IMR-90 (cell line): ENCODE data around the gene ATXN3L. TPM values are rescaled to one million over a fixed set of nuclear protein-coding genes. Genes with fewer than 3 reads are reported as not detected.

Experiments used
- ATAC-seq: fragments of 200-7000 bp; cut with Tn5 transposase; 2 replicates; pipeline ENCODE4 v1.9.1; 2020; ENCODE audit warnings: low read depth, mild to moderate bottlenecking, moderate library complexity
- BruUV-seq: library from RNA; stranded (reverse); fragments of 400-500 nt; replicated peaks from 2 replicates; lab custom pipeline; 2021; lab: Mats Ljungman, UMichigan
- CTCF ChIA-PET: fragments of 300-600 bp; formaldehyde crosslinking; extraction: SDS; loops from one replicate; lab custom pipeline; 2021; ENCODE audit warnings: antibody characterized with exemption; lab: Yijun Ruan, JAX
- POLR2A ChIA-PET: fragments of 300-600 bp; sonication (Branson Sonifier 250); formaldehyde crosslinking; loops from one replicate; lab custom pipeline; 2022; ENCODE audit warnings: antibody characterized with exemption; ENCODE audit not compliant: unreplicated experiment; lab: Charles Lee
- DNase-seq: peaks from one replicate; pipeline ENCODE4 v3.0.0; 2013
- H2AFZ ChIP-seq: replicated peaks from 2 replicates; pipeline ENCODE3; 2013; ENCODE audit warnings: low read length, mild to moderate bottlenecking; ENCODE audit not compliant: poor library complexity
- H2AK5ac ChIP-seq: 2 replicates; pipeline ENCODE4 v1.6.1; 2013; ENCODE audit warnings: low read depth, low read length, inconsistent platforms
- H2AK9ac ChIP-seq: replicated peaks from 2 replicates; pipeline ENCODE3; 2013; ENCODE audit warnings: mild to moderate bottlenecking, low read depth, low read length, moderate library complexity; ENCODE audit not compliant: poor library complexity
- H2BK120ac ChIP-seq: 2 replicates; pipeline ENCODE4 v1.6.1; 2013; ENCODE audit warnings: low read depth, low read length, inconsistent platforms
- H2BK15ac ChIP-seq: 3 replicates; pipeline ENCODE4 v1.6.1; 2013; ENCODE audit warnings: low read depth, low read length, inconsistent platforms
- H2BK20ac ChIP-seq: 2 replicates; pipeline ENCODE4 v1.6.1; 2013; ENCODE audit warnings: low read depth, mild to moderate bottlenecking, inconsistent platforms, low read length, moderate library complexity
- H2BK5ac ChIP-seq: 2 replicates; pipeline ENCODE4 v1.6.1; 2013; ENCODE audit warnings: mild to moderate bottlenecking, low read depth, low read length, inconsistent platforms; ENCODE audit not compliant: poor library complexity, severe bottlenecking
- H3K14ac ChIP-seq: replicated peaks from 2 replicates; pipeline ENCODE4 v1.6.1; 2013; ENCODE audit warnings: low read depth, low read length, inconsistent platforms
- H3K18ac ChIP-seq: 2 replicates; pipeline ENCODE4 v1.6.1; 2013; ENCODE audit warnings: low read depth, low read length, control low read depth
- H3K23ac ChIP-seq: 2 replicates; pipeline ENCODE4 v1.6.1; 2013; ENCODE audit warnings: low read depth, low read length, inconsistent platforms
- H3K27ac ChIP-seq: 2 replicates; pipeline ENCODE4 v1.5.1; 2013; ENCODE audit warnings: mild to moderate bottlenecking, control low read depth, low read length; ENCODE audit not compliant: insufficient read depth
- H3K27me3 ChIP-seq: 2 replicates; pipeline ENCODE4 v1.6.1; 2013; ENCODE audit warnings: low read length; ENCODE audit not compliant: control insufficient read depth, insufficient read depth
- H3K36me3 ChIP-seq: 2 replicates; pipeline ENCODE4 v1.6.1; 2013; ENCODE audit warnings: low read length, mixed read lengths; ENCODE audit not compliant: control insufficient read depth, insufficient read depth
- H3K4ac ChIP-seq: 2 replicates; pipeline ENCODE4 v1.6.1; 2013; ENCODE audit warnings: low read depth, low read length, inconsistent platforms
- H3K4me1 ChIP-seq: 2 replicates; pipeline ENCODE4 v1.6.1; 2013; ENCODE audit warnings: low read length, mixed read lengths; ENCODE audit not compliant: control insufficient read depth, insufficient read depth
- H3K4me2 ChIP-seq: 2 replicates; pipeline ENCODE4 v1.6.1; 2013; ENCODE audit warnings: low read depth, mild to moderate bottlenecking, control low read depth, low read length, moderate library complexity
- H3K4me3 ChIP-seq: 2 replicates; pipeline ENCODE4 v1.5.1; 2013; ENCODE audit warnings: low read depth, mild to moderate bottlenecking, control low read depth, low read length, moderate library complexity; ENCODE audit not compliant: insufficient read depth
- H3K56ac ChIP-seq: 2 replicates; pipeline ENCODE4 v1.6.1; 2013; ENCODE audit warnings: low read length, inconsistent platforms; ENCODE audit not compliant: insufficient read depth; ENCODE audit errors: extremely low read depth
- H3K79me1 ChIP-seq, 2 experiments: 2 replicates each; pipeline ENCODE4 v1.6.1; 2013; ENCODE audit warnings: low read length in 2 of 2, inconsistent platforms in 1 of 2, low read depth in 1 of 2
- H3K9ac ChIP-seq: 2 replicates; pipeline ENCODE4 v1.6.1; 2013; ENCODE audit warnings: low read depth, low read length, control low read depth
- H3K9me1 ChIP-seq: 2 replicates; pipeline ENCODE4 v1.6.1; 2013; ENCODE audit warnings: low read length, inconsistent platforms; ENCODE audit not compliant: insufficient read depth
- H3K9me3 ChIP-seq: 2 replicates; pipeline ENCODE4 v1.6.1; 2013; ENCODE audit warnings: low read length; ENCODE audit not compliant: control insufficient read depth, insufficient read depth
- H4K20me1 ChIP-seq: 2 replicates; pipeline ENCODE4 v1.6.1; 2013; ENCODE audit warnings: low read length, inconsistent platforms; ENCODE audit not compliant: insufficient read depth
- H4K5ac ChIP-seq: 2 replicates; pipeline ENCODE4 v1.6.1; 2013; ENCODE audit warnings: mild to moderate bottlenecking, low read depth, low read length, control low read depth
- H4K8ac ChIP-seq, 2 experiments: 2 replicates each; pipeline ENCODE4 v1.6.1; 2013; ENCODE audit warnings: low read depth in 2 of 2, low read length in 2 of 2, control low read depth in 1 of 2, inconsistent platforms in 1 of 2
- H4K91ac ChIP-seq: 2 replicates; pipeline ENCODE4 v1.6.1; 2013; ENCODE audit warnings: low read depth, low read length, inconsistent platforms; ENCODE audit not compliant: insufficient read depth
- BHLHE40 ChIP-seq: fragments of 150-350 bp; IDR thresholded peaks from 2 replicates; pipeline ENCODE4 v1.6.1; 2016; ENCODE audit warnings: mild to moderate bottlenecking, low read depth, low read length
- CEBPB ChIP-seq: IDR thresholded peaks from 2 replicates; pipeline ENCODE4 v1.6.1; 2012; ENCODE audit warnings: low read depth, low read length, improper control_type of control experiment
- CHD1 ChIP-seq: IDR thresholded peaks from 2 replicates; pipeline ENCODE4 v1.6.1; 2012; ENCODE audit warnings: low read depth, low read length, improper control_type of control experiment
- ELK1 ChIP-seq: fragments of 150-350 bp; IDR thresholded peaks from 2 replicates; pipeline ENCODE4 v1.6.1; 2016; ENCODE audit warnings: low read depth, mild to moderate bottlenecking, low read length, moderate library complexity, borderline replicate concordance
- FOS ChIP-seq: fragments of 150-350 bp; IDR thresholded peaks from 2 replicates; pipeline ENCODE4 v1.6.1; 2016; ENCODE audit warnings: low read depth, low read length
- MAFK ChIP-seq: IDR thresholded peaks from 2 replicates; pipeline ENCODE4 v1.6.1; 2012; ENCODE audit warnings: low read depth, low read length, improper control_type of control experiment
- MAZ ChIP-seq: IDR thresholded peaks from 2 replicates; pipeline ENCODE4 v1.6.1; 2012; ENCODE audit warnings: low read depth, mild to moderate bottlenecking, low read length, improper control_type of control experiment, moderate library complexity, borderline replicate concordance
- MXI1 ChIP-seq: IDR thresholded peaks from 2 replicates; pipeline ENCODE4 v1.6.1; 2012; ENCODE audit warnings: low read depth, mild to moderate bottlenecking, low read length, moderate library complexity, borderline replicate concordance
- NFE2L2 ChIP-seq: fragments of 150-350 bp; IDR thresholded peaks from 2 replicates; pipeline ENCODE4 v1.6.1; 2016; ENCODE audit warnings: low read depth, mild to moderate bottlenecking, low read length
- POLR2A ChIP-seq: IDR thresholded peaks from 2 replicates; pipeline ENCODE4 v1.6.1; 2012; ENCODE audit warnings: mild to moderate bottlenecking, low read depth, low read length
- RAD21 ChIP-seq: IDR thresholded peaks from 2 replicates; pipeline ENCODE4 v1.6.1; 2012; ENCODE audit warnings: low read length, improper control_type of control experiment
- RCOR1 ChIP-seq: IDR thresholded peaks from 2 replicates; pipeline ENCODE4 v1.6.1; 2012; ENCODE audit warnings: mild to moderate bottlenecking, low read length, improper control_type of control experiment; ENCODE audit not compliant: insufficient replicate concordance
- RFX5 ChIP-seq: IDR thresholded peaks from 2 replicates; pipeline ENCODE4 v1.8.0; 2012; ENCODE audit warnings: low read depth, mild to moderate bottlenecking, low read length, moderate library complexity
- SMC3 ChIP-seq: fragments of 150-350 bp; IDR thresholded peaks from 2 replicates; pipeline ENCODE4 v1.6.1; 2016; ENCODE audit warnings: low read depth, mild to moderate bottlenecking, antibody characterized with exemption, low read length, moderate library complexity
- USF2 ChIP-seq: fragments of 150-350 bp; IDR thresholded peaks from 2 replicates; pipeline ENCODE4 v1.6.1; 2017; ENCODE audit warnings: mild to moderate bottlenecking, antibody characterized with exemption, low read length, low read depth
- WGBS, 2 experiments: methylation state at CpG; one replicate each; pipeline versions ENCODE4 v1.1.5 to v1.1.7; 2013; ENCODE audit warnings: missing lambda C conversion rate in 2 of 2; ENCODE audit not compliant: insufficient read length in 1 of 2; ENCODE audit errors: extremely low coverage in 2 of 2; 5-methylcytosine and 5-hydroxymethylcytosine counted together
- dilution Hi-C: fragments of 300-500 bp; cut with HindIII; formaldehyde crosslinking; loops from one replicate; pipeline ENCODE4 v1.14.3; 2018; ENCODE audit warnings: low sequenced_read_pairs; ENCODE audit not compliant: unreplicated experiment
- in situ Hi-C: fragments of 300-500 bp; cut with MboI; formaldehyde crosslinking; loops from 3 replicates; pipeline ENCODE4 v1.14.3; 2019; ENCODE audit warnings: low sequenced_read_pairs, inconsistent platforms, mixed read lengths
- intact Hi-C: fragments of 100-400 bp; cut with micrococcal nuclease; formaldehyde crosslinking; loops from 2 replicates; pipeline ENCODE4 v1.10.0; 2022
- polyA plus RNA-seq, 3 experiments: library from polyadenylated mRNA; depleted of rRNA; stranded (reverse); fragments of >200 nt; gene quantifications; 2 replicates each; pipeline ENCODE4 v1.2.3, GENCODE V29; 2012; ENCODE audit warnings: low replicate concordance in 1 of 3
- total RNA-seq: library from RNA; depleted of rRNA; stranded (reverse); fragments of >200 nt; gene quantifications from 2 replicates; pipeline ENCODE4 v1.2.3, GENCODE V29; 2012
- TF ChIP-seq, protein P1 (sequence below): conservative IDR thresholded peaks from 2 replicates; pipeline ENCODE4 v1.5.1; 2012; ENCODE audit warnings: mild to moderate bottlenecking, low read depth, low read length, improper control_type of control experiment

ATXN3L gene
- total and polyA plus RNA-seq, 2 of the 4 experiments (the other 2 are of a cell fraction), result not detected

DNA sequence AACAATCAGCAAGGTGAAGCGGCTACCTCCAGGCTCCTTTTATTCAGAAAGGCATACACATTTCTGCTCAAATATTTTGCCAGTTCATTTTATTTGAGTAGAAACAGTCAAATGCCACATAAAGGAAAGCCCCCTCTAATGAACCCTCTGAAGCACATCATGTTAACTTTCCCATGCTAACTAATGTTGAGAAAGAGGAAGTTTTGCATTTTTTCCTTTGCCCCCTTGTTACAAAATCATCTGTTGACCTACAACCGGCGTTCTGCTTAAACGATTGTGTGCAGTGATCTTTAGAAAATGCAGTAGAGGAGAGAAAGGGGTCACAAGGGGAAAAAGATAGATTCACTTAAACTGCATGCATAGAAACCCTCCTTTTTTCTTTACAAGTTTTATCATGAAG is 25.2 kb upstream of the ATXN3L start:
- no peak overlapping the region for H2BK20ac ChIP-seq
- CTCF ChIA-PET, result interaction anchor here (1.2 kb wide), 1 partner anchor 12 kb away, joined by 3 read pairs; no protein-coding TSS in a partner anchor
- no peaks in the 10 kb centered on the region for H3K36me3 ChIP-seq
- intact Hi-C loops (no loop called here), dilution Hi-C loops (no loop called here), in situ Hi-C loops (no loop called here)
- H4K5ac ChIP-seq, result no peak overlapping the region
- H3K9me1 ChIP-seq, result 0 out of 2 replicates have a peak, but pooled peaks cover 3% of the 10 kb centered on the region
- POLR2A ChIA-PET, result no interaction called here
- H2AK5ac ChIP-seq, result no peak overlapping the region
- no peak overlapping the region for H3K4me2 ChIP-seq
- H2AFZ ChIP-seq, result no peak overlapping the region
- no CpG with 5 or more reads among the region's 4 CpGs for whole genome bisulfite sequencing, 2 experiments
- H3K27me3 ChIP-seq, result no peaks in the 10 kb centered on the region
- TF ChIP-seq NFE2L2 (no peak), ELK1 (no peak), SMC3 (no peak), MXI1 (no peak), RAD21 (no peak), RFX5 (no peak), CHD1 (no peak), MAFK (no peak), RCOR1 (no peak), CEBPB (no peak), USF2 (no peak), FOS (no peak), MAZ (no peak), POLR2A (no peak), BHLHE40 (no peak)
- TF ChIP-seq, protein P1, sequence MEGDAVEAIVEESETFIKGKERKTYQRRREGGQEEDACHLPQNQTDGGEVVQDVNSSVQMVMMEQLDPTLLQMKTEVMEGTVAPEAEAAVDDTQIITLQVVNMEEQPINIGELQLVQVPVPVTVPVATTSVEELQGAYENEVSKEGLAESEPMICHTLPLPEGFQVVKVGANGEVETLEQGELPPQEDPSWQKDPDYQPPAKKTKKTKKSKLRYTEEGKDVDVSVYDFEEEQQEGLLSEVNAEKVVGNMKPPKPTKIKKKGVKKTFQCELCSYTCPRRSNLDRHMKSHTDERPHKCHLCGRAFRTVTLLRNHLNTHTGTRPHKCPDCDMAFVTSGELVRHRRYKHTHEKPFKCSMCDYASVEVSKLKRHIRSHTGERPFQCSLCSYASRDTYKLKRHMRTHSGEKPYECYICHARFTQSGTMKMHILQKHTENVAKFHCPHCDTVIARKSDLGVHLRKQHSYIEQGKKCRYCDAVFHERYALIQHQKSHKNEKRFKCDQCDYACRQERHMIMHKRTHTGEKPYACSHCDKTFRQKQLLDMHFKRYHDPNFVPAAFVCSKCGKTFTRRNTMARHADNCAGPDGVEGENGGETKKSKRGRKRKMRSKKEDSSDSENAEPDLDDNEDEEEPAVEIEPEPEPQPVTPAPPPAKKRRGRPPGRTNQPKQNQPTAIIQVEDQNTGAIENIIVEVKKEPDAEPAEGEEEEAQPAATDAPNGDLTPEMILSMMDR, result no peak
- no peak overlapping the region for H2BK120ac ChIP-seq
- no peak overlapping the region for H4K8ac ChIP-seq
- H3K4ac ChIP-seq, result no peak overlapping the region
- no peak overlapping the region for H3K27ac ChIP-seq
- H3K14ac ChIP-seq, result no peak overlapping the region
- no peaks in the 10 kb centered on the region for H3K9me3 ChIP-seq
- H3K4me1 ChIP-seq, result peaks cover 5% of the 10 kb centered on the region
- H2BK15ac ChIP-seq, result no peak overlapping the region
- no peak overlapping the region for H4K91ac ChIP-seq
- BruUV-seq, result no TSS peak
- no peak overlapping the region for H3K56ac ChIP-seq
- H2BK5ac ChIP-seq, result no peak overlapping the region
- H3K4me3 ChIP-seq, result no peak overlapping the region
- no peak overlapping the region for H2AK9ac ChIP-seq
- no peaks in the 10 kb centered on the region for H3K79me1 ChIP-seq
- DNase-seq (no peak), ATAC-seq (no peak)
- H3K18ac ChIP-seq, result no peak overlapping the region
- H3K9ac ChIP-seq, result no peak overlapping the region
- H3K23ac ChIP-seq, result no peak overlapping the region
- H4K20me1 ChIP-seq, result no peaks in the 10 kb centered on the region
